HepG2 (cell line): ENCODE data around the gene PCNT. TPM values are rescaled to one million over a fixed set of nuclear protein-coding genes. Genes with fewer than 3 reads are reported as not detected.

Experiments used
- ATAC-seq: fragments of 200-7000 bp; cut with Tn5 transposase; 3 replicates; pipeline ENCODE4 v1.9.1; 2020; ENCODE audit warnings: mild to moderate bottlenecking, moderate library complexity
- BruUV-seq: library from RNA; stranded (reverse); fragments of 400-500 nt; replicated peaks from 2 replicates; lab custom pipeline; 2021; lab: Mats Ljungman, UMichigan
- CTCF ChIA-PET: fragments of 300-600 bp; formaldehyde crosslinking; extraction: SDS; loops from one replicate; lab custom pipeline; 2021; ENCODE audit warnings: low total read pairs, inconsistent platforms, low intra/inter-chr PET ratio; lab: Yijun Ruan, JAX
- POLR2A ChIA-PET: fragments of 350-600 bp; sonication (Branson Sonifier 250); formaldehyde crosslinking; loops from one replicate; lab custom pipeline; 2020; ENCODE audit warnings: antibody characterized with exemption, inconsistent platforms; lab: Yijun Ruan, JAX
- DNase-seq: peaks from one replicate; pipeline ENCODE4 v3.0.0-alpha.2; 2015; ENCODE audit warnings: low spot score
- FAIRE-seq: peaks from 3 replicates; lab custom pipeline; 2011; peaks lifted over from hg19 to GRCh38; lab: Jason Lieb, UNC
- H2AFZ ChIP-seq: one replicate; pipeline ENCODE4 v1.6.1; 2011; ENCODE audit warnings: low read length, inconsistent platforms
- H3K27ac ChIP-seq: fragments of 300-600 bp; 3 replicates; pipeline ENCODE4 v1.8.0; 2011; ENCODE audit warnings: mixed run types, mild to moderate bottlenecking, mixed read lengths, low read length, inconsistent platforms; ENCODE audit not compliant: insufficient read depth; ENCODE audit errors: extremely low read length
- H3K27me3 ChIP-seq, 2 experiments: fragments of 200-600 bp in 1 of 2; 2 replicates in 1 of 2; 3 replicates in 1 of 2; pipeline versions ENCODE4 v1.6.0 to v1.8.0; 2011; ENCODE audit warnings: low read length in 2 of 2, mild to moderate bottlenecking in 2 of 2, moderate library complexity in 2 of 2, inconsistent platforms in 1 of 2; ENCODE audit not compliant: insufficient read depth in 2 of 2, control insufficient read depth in 1 of 2
- H3K36me3 ChIP-seq, 2 experiments: fragments of 200-600 bp in 1 of 2; replicated peaks in 1 of 2; 2 replicates in 1 of 2; 3 replicates in 1 of 2; pipeline versions ENCODE4 v1.5.1 to v1.8.0; 2011; ENCODE audit warnings: low read length in 2 of 2, inconsistent platforms in 1 of 2; ENCODE audit not compliant: insufficient read depth in 2 of 2, control insufficient read depth in 1 of 2
- H3K4me1 ChIP-seq: 2 replicates; pipeline ENCODE4 v1.5.1; 2012; ENCODE audit warnings: low read length, inconsistent platforms; ENCODE audit not compliant: insufficient read depth
- H3K4me2 ChIP-seq: 2 replicates; pipeline ENCODE4 v1.6.0; 2011; ENCODE audit warnings: low read depth, low read length, inconsistent platforms
- H3K4me3 ChIP-seq, 3 experiments: fragments of 200-600 bp in 1 of 3; sonication (generic), shearing (Covaris generic) in 1 of 3; replicated peaks in 1 of 3; 2 replicates each; pipeline ENCODE4 v1.5.1; 2011 to 2016; ENCODE audit warnings: low read length in 3 of 3, inconsistent platforms in 2 of 3, low read depth in 2 of 3, mild to moderate bottlenecking in 2 of 3, control low read depth in 1 of 3, mixed read lengths in 1 of 3; ENCODE audit not compliant: insufficient read depth in 1 of 3
- H3K79me2 ChIP-seq: one replicate; pipeline ENCODE4 v1.6.1; 2011; ENCODE audit warnings: low read length, inconsistent platforms; ENCODE audit not compliant: insufficient read depth
- H3K9ac ChIP-seq: 2 replicates; pipeline ENCODE4 v1.6.0; 2011; ENCODE audit warnings: mild to moderate bottlenecking, low read depth, low read length, inconsistent platforms; ENCODE audit not compliant: insufficient read depth
- H3K9me3 ChIP-seq: 2 replicates; pipeline ENCODE4 v1.5.1; 2012; ENCODE audit warnings: mild to moderate bottlenecking, low read length
- H4K20me1 ChIP-seq: 2 replicates; pipeline ENCODE4 v1.6.0; 2011; ENCODE audit warnings: inconsistent platforms, mild to moderate bottlenecking, low read length, moderate library complexity; ENCODE audit not compliant: insufficient read depth
- ARHGAP35 ChIP-seq: sonication (generic); formaldehyde crosslinking; IDR thresholded peaks from 2 replicates; pipeline ENCODE4 v1.9.0; 2022; ENCODE audit warnings: mild to moderate bottlenecking, inconsistent platforms, moderate library complexity, missing genetic modification reagents, borderline replicate concordance
- KAT8 ChIP-seq: IDR thresholded peaks from 2 replicates; pipeline ENCODE4 v1.6.1; 2016; ENCODE audit warnings: missing genetic modification reagents, missing compliant biosample characterization
- MAX ChIP-seq: IDR thresholded peaks from 2 replicates; pipeline ENCODE4 v1.6.1; 2012; ENCODE audit warnings: inconsistent platforms
- NR3C1 ChIP-seq: sonication (generic); formaldehyde crosslinking; IDR thresholded peaks from 2 replicates; pipeline ENCODE4 v1.4.0; 2020; ENCODE audit warnings: missing genetic modification reagents
- ZNF512 ChIP-seq: sonication (generic); formaldehyde crosslinking; IDR thresholded peaks from 2 replicates; pipeline ENCODE4 v1.4.0; 2020; ENCODE audit warnings: mild to moderate bottlenecking, missing genetic modification reagents
- WGBS: methylation state at CpG from one replicate; pipeline ENCODE4 v1.1.6; 2017; ENCODE audit warnings: low lambda C conversion rate; 5-methylcytosine and 5-hydroxymethylcytosine counted together
- in situ Hi-C: cut with HindIII; loops from 2 replicates; pipeline ENCODE4 v1.10.0; 2017; ENCODE audit warnings: low pct_unique_long_range_greater_than_20kb; ENCODE audit not compliant: extremely low pct_ligation_motif_present
- intact Hi-C: fragments of 100-400 bp; cut with micrococcal nuclease; formaldehyde crosslinking; loops from one replicate; pipeline ENCODE4 v1.10.0; 2022; ENCODE audit not compliant: unreplicated experiment
- polyA plus RNA-seq, 8 experiments: library from polyadenylated mRNA; depleted of rRNA in 3 of 8; stranded (reverse) in 7 of 8; unstranded in 1 of 8; fragments of >200 nt; fragmentation: Illumina TruSeq in 4 of 8; extraction: Trizol in 4 of 8; gene quantifications; 2 replicates each; pipeline versions ENCODE4 v1.2.1 to v1.2.3, GENCODE V29; 2011 to 2016; ENCODE audit warnings: low read depth in 4 of 8, missing spikeins in 1 of 8, mixed read lengths in 1 of 8; ENCODE audit not compliant: insufficient read depth in 1 of 8
- total RNA-seq, 5 experiments: library from RNA; depleted of rRNA; stranded (reverse); fragments of >200 nt; fragmentation: Illumina TruSeq; extraction: Trizol; gene quantifications; 2 replicates each; pipeline ENCODE4 v1.2.3, GENCODE V29; 2016; ENCODE audit warnings: low read depth in 1 of 5
- TF ChIP-seq, protein P1 (sequence below): sonication (generic); formaldehyde crosslinking; IDR thresholded peaks from 2 replicates; pipeline ENCODE4 v1.9.0; 2021; ENCODE audit warnings: missing genetic modification reagents, borderline replicate concordance
- TF ChIP-seq, protein P2 (sequence below): sonication (generic); formaldehyde crosslinking; IDR thresholded peaks from 2 replicates; pipeline ENCODE4 v1.5.1; 2020; ENCODE audit warnings: mild to moderate bottlenecking, missing genetic modification reagents, borderline replicate concordance

Gene PCNT
- total and polyA plus RNA-seq, 2 of the 13 experiments (the other 11 are each of a cell fraction or from before 2014, with no cell fraction given) = 5.6 to 12.4 TPM

- Histone ChIP-seq H3K9me3 (no peaks in the 10 kb centered on the region), H3K4me2 (no peak overlapping the region), H2AFZ (no peak overlapping the region), H3K27ac (no peak overlapping the region), H3K79me2 (no peaks in the 10 kb centered on the region)
- FAIRE-seq = no peak
- BruUV-seq = no TSS peak
- no peak for DNase-seq
- POLR2A ChIA-PET = no interaction called here
- ATAC-seq = no peak
- WGBS = 100% methylated on average over 6 of the region's 16 CpGs
- intact Hi-C loops = no loop called here
- no peak for TF ChIP-seq NR3C1
- TF ChIP-seq, protein P1, sequence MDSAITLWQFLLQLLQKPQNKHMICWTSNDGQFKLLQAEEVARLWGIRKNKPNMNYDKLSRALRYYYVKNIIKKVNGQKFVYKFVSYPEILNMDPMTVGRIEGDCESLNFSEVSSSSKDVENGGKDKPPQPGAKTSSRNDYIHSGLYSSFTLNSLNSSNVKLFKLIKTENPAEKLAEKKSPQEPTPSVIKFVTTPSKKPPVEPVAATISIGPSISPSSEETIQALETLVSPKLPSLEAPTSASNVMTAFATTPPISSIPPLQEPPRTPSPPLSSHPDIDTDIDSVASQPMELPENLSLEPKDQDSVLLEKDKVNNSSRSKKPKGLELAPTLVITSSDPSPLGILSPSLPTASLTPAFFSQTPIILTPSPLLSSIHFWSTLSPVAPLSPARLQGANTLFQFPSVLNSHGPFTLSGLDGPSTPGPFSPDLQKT = no peak
- no peak for TF ChIP-seq ARHGAP35
- TF ChIP-seq MAX = no peak
- TF ChIP-seq, protein P2, sequence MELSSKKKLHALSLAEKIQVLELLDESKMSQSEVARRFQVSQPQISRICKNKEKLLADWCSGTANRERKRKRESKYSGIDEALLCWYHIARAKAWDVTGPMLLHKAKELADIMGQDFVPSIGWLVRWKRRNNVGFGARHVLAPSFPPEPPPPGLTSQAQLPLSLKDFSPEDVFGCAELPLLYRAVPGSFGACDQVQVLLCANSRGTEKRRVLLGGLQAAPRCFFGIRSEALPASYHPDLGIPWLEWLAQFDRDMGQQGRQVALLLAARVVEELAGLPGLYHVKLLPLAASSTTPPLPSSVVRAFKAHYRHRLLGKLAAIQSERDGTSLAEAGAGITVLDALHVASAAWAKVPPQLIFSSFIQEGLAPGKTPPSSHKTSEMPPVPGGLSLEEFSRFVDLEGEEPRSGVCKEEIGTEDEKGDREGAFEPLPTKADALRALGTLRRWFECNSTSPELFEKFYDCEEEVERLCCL (CRISPR knock-in tag) = no peak
- no peak for TF ChIP-seq KAT8
- TF ChIP-seq ZNF512 = no peak
- TF ChIP-seq, all 625 proteins: peak for 0
- H3K4me1 ChIP-seq = no peaks in the 10 kb centered on the region
- in situ Hi-C loops = no loop called here
- H3K27me3 ChIP-seq = no peaks in the 10 kb centered on the region
- H3K9ac ChIP-seq = no peak overlapping the region
- H3K36me3 ChIP-seq = peaks cover 21 to 58% of the 10 kb centered on the region in 2 experiments; a peak in 4 of 5 replicates
- H3K4me3 ChIP-seq = no peak overlapping the region
- CTCF ChIA-PET = no interaction called here
- no peaks in the 10 kb centered on the region for H4K20me1 ChIP-seq
Measured at GRCh38 chr21:46363698-46364097, 39.7 kb downstream of the PCNT start.
